T-helper 2 cell treated with Interferon-gamma antibody and Interleukin-4, amounts not matched to agents 5 μg/mL and 100 μg/mL, for 36 hours (primary cell): ENCODE measurements around the gene SSTR4.
"Not testable (repeated sequence)": the region's sequence is repeated elsewhere in the genome, so short reads cannot be mapped to it uniquely, and the experiment has no call there.

Experiments
- DNase-seq: peaks from one replicate; pipeline ENCODE4 v3.0.0; 2021; ENCODE audit warnings: low spot score
- H3K27ac Mint-ChIP-seq: one replicate; pipeline ENCODE4 v1.8.0; 2021; ENCODE audit warnings: mild to moderate bottlenecking, mixed read lengths
- H3K27me3 Mint-ChIP-seq: one replicate; pipeline ENCODE4 v1.8.0; 2021; ENCODE audit warnings: low read depth, mixed read lengths
- H3K36me3 Mint-ChIP-seq: one replicate; pipeline ENCODE4 v1.8.0; 2021; ENCODE audit warnings: low read depth, mixed read lengths
- H3K4me1 Mint-ChIP-seq: one replicate; pipeline ENCODE4 v1.8.0; 2021; ENCODE audit warnings: low read depth, mixed read lengths
- H3K4me3 Mint-ChIP-seq: one replicate; pipeline ENCODE4 v1.8.0; 2022; ENCODE audit warnings: mild to moderate bottlenecking, moderate library complexity, mixed read lengths
- H3K9me3 Mint-ChIP-seq: one replicate; pipeline ENCODE4 v1.8.0; 2021; ENCODE audit warnings: mixed read lengths

The SSTR4 gene

GRCh38 chr20:23023621-23024177, 11.4 kb upstream of the SSTR4 start:
- H3K4me1 Mint-ChIP-seq, result no peaks in the 10 kb centered on the region
- no peaks in the 10 kb centered on the region for H3K36me3 Mint-ChIP-seq
- no peak overlapping the region for H3K27ac Mint-ChIP-seq
- no peak overlapping the region for H3K4me3 Mint-ChIP-seq
- H3K27me3 Mint-ChIP-seq, result no peaks in the 10 kb centered on the region
- no peak for DNase-seq
- no peaks in the 10 kb centered on the region for H3K9me3 Mint-ChIP-seq

GRCh38 chr20:23024701-23025100, 10.4 kb upstream of the SSTR4 start:
- H3K4me1 Mint-ChIP-seq, result no peaks in the 10 kb centered on the region
- H3K27ac Mint-ChIP-seq, result no peak overlapping the region
- H3K9me3 Mint-ChIP-seq, result no peaks in the 10 kb centered on the region

GRCh38 chr20:23025503-23025902, 9.6 kb upstream of the SSTR4 start:
- not testable (repeated sequence) for H3K27ac Mint-ChIP-seq, H3K9me3 Mint-ChIP-seq, H3K4me3 Mint-ChIP-seq, H3K36me3 Mint-ChIP-seq, H3K27me3 Mint-ChIP-seq, DNase-seq, H3K4me1 Mint-ChIP-seq

More at GRCh38 chr20:23024701-23025100, 10.4 kb upstream of the SSTR4 start:
- H3K27me3 Mint-ChIP-seq, result no peaks in the 10 kb centered on the region
- no peak for DNase-seq
- H3K4me3 Mint-ChIP-seq, result no peak overlapping the region
- no peaks in the 10 kb centered on the region for H3K36me3 Mint-ChIP-seq

- Mint-ChIP-seq H3K27me3 (peaks cover 2% of the 10 kb centered on the region), H3K4me3 (no peak overlapping the region), H3K9me3 (no peaks in the 10 kb centered on the region), H3K4me1 (no peaks in the 10 kb centered on the region), H3K36me3 (no peaks in the 10 kb centered on the region), H3K27ac (no peak overlapping the region)
- DNase-seq, result no peak
Observed at GRCh38 chr20:23027721-23028120, 7.4 kb upstream of the SSTR4 start.

- Mint-ChIP-seq H3K4me1 (no peaks in the 10 kb centered on the region), H3K27me3 (peaks cover 4% of the 10 kb centered on the region), H3K36me3 (no peaks in the 10 kb centered on the region), H3K9me3 (no peaks in the 10 kb centered on the region), H3K4me3 (no peak overlapping the region), H3K27ac (no peak overlapping the region)
- no peak for DNase-seq
Observed at GRCh38 chr20:23028392-23028791, 6.7 kb upstream of the SSTR4 start.

GRCh38 chr20:23029324-23029723, 5.8 kb upstream of the SSTR4 start:
- Mint-ChIP-seq H3K27ac (no peak overlapping the region), H3K4me3 (no peak overlapping the region), H3K4me1 (no peaks in the 10 kb centered on the region), H3K27me3 (peaks cover 4% of the 10 kb centered on the region), H3K36me3 (no peaks in the 10 kb centered on the region), H3K9me3 (no peaks in the 10 kb centered on the region)
- DNase-seq, result no peak

- H3K27me3 Mint-ChIP-seq, result peaks cover 4% of the 10 kb centered on the region
- H3K4me3 Mint-ChIP-seq, result no peak overlapping the region
- H3K4me1 Mint-ChIP-seq, result no peaks in the 10 kb centered on the region
- no peaks in the 10 kb centered on the region for H3K9me3 Mint-ChIP-seq
- no peaks in the 10 kb centered on the region for H3K36me3 Mint-ChIP-seq
- DNase-seq, result no peak
- H3K27ac Mint-ChIP-seq, result no peak overlapping the region
Observed at GRCh38 chr20:23031346-23031745, 3.8 kb upstream of the SSTR4 start.

- H3K9me3 Mint-ChIP-seq, result no peaks in the 10 kb centered on the region
- H3K36me3 Mint-ChIP-seq, result no peaks in the 10 kb centered on the region
- H3K4me1 Mint-ChIP-seq, result no peaks in the 10 kb centered on the region
- H3K27ac Mint-ChIP-seq, result no peak overlapping the region
- DNase-seq, result no peak
- peaks cover 8% of the 10 kb centered on the region for H3K27me3 Mint-ChIP-seq
- H3K4me3 Mint-ChIP-seq, result no peak overlapping the region
Observed at GRCh38 chr20:23032056-23032749, 2.9 kb upstream of the SSTR4 start.

- no peaks in the 10 kb centered on the region for H3K36me3 Mint-ChIP-seq
- no peak overlapping the region for H3K4me3 Mint-ChIP-seq
- H3K27me3 Mint-ChIP-seq, result peaks cover 9% of the 10 kb centered on the region
- H3K9me3 Mint-ChIP-seq, result no peaks in the 10 kb centered on the region
- no peaks in the 10 kb centered on the region for H3K4me1 Mint-ChIP-seq
- DNase-seq, result no peak
- no peak overlapping the region for H3K27ac Mint-ChIP-seq
Observed at GRCh38 chr20:23032750-23033078, 2.4 kb upstream of the SSTR4 start.

- peaks cover 9% of the 10 kb centered on the region for H3K27me3 Mint-ChIP-seq
- H3K4me3 Mint-ChIP-seq, result no peak overlapping the region
- no peaks in the 10 kb centered on the region for H3K9me3 Mint-ChIP-seq
- H3K4me1 Mint-ChIP-seq, result no peaks in the 10 kb centered on the region
- DNase-seq, result no peak
- H3K36me3 Mint-ChIP-seq, result no peaks in the 10 kb centered on the region
- H3K27ac Mint-ChIP-seq, result no peak overlapping the region
Observed at GRCh38 chr20:23033918-23034317, 1.2 kb upstream of the SSTR4 start.

GRCh38 chr20:23035731-23036130, 619 bp downstream of the SSTR4 start:
- DNase-seq, result no peak
- H3K36me3 Mint-ChIP-seq, result no peaks in the 10 kb centered on the region
- H3K27me3 Mint-ChIP-seq, result peaks cover 6% of the 10 kb centered on the region
- no peaks in the 10 kb centered on the region for H3K4me1 Mint-ChIP-seq
- H3K4me3 Mint-ChIP-seq, result no peak overlapping the region
- H3K9me3 Mint-ChIP-seq, result no peaks in the 10 kb centered on the region
- no peak overlapping the region for H3K27ac Mint-ChIP-seq

GRCh38 chr20:23036371-23036770, 1.3 kb downstream of the SSTR4 start:
- Mint-ChIP-seq H3K4me3 (no peak overlapping the region), H3K4me1 (no peaks in the 10 kb centered on the region), H3K36me3 (no peaks in the 10 kb centered on the region), H3K27ac (no peak overlapping the region), H3K27me3 (peaks cover 6% of the 10 kb centered on the region), H3K9me3 (no peaks in the 10 kb centered on the region)
- DNase-seq, result no peak

- no peak for DNase-seq
- H3K27me3 Mint-ChIP-seq, result peaks cover 10% of the 10 kb centered on the region
- H3K4me1 Mint-ChIP-seq, result no peaks in the 10 kb centered on the region
- no peaks in the 10 kb centered on the region for H3K36me3 Mint-ChIP-seq
- no peak overlapping the region for H3K4me3 Mint-ChIP-seq
- no peaks in the 10 kb centered on the region for H3K9me3 Mint-ChIP-seq
- no peak overlapping the region for H3K27ac Mint-ChIP-seq
Observed at GRCh38 chr20:23037017-23037481, 1.9 kb downstream of the SSTR4 start.

- H3K4me1 Mint-ChIP-seq, result no peaks in the 10 kb centered on the region
Observed at GRCh38 chr20:23039136-23039875, 4.2 kb downstream of the SSTR4 start.

More at GRCh38 chr20:23039136-23039875, 4.2 kb downstream of the SSTR4 start:
- DNase-seq, result no peak
- no peaks in the 10 kb centered on the region for H3K36me3 Mint-ChIP-seq
- H3K27ac Mint-ChIP-seq, result no peak overlapping the region
- no peak overlapping the region for H3K4me3 Mint-ChIP-seq
- no peaks in the 10 kb centered on the region for H3K9me3 Mint-ChIP-seq
- peaks cover 16% of the 10 kb centered on the region for H3K27me3 Mint-ChIP-seq
